SH-SY5Y (cell line): Measurements from ENCODE around the gene SNX15.

Experiments
- GATA2 ChIP-seq: IDR thresholded peaks from 2 replicates; pipeline ENCODE4 v1.6.1; 2011; ENCODE audit warnings: mild to moderate bottlenecking, low read depth, low read length
- GATA3 ChIP-seq: IDR thresholded peaks from 2 replicates; pipeline ENCODE4 v1.6.1; 2011; ENCODE audit warnings: low read depth, mild to moderate bottlenecking, low read length, moderate library complexity

The SNX15 gene

GRCh38 chr11:65040847-65041622, 13.8 kb downstream of the SNX15 start, which contains the start of gene SAC3D1:
Gene SAC3D1, plus strand, starts transcription at chr11:65041210. Its CDS starts 83 bp downstream, at chr11:65041293.
- TF ChIP-seq GATA3 = no peak

GRCh38 chr11:65042891-65043290, 15.7 kb downstream of the SNX15 start:
- no peak for TF ChIP-seq GATA3
- no peak for TF ChIP-seq GATA2

GRCh38 chr11:65043881-65044501, 16.8 kb downstream of the SNX15 start:
- no peak for TF ChIP-seq GATA2
- no peak for TF ChIP-seq GATA3

DNA sequence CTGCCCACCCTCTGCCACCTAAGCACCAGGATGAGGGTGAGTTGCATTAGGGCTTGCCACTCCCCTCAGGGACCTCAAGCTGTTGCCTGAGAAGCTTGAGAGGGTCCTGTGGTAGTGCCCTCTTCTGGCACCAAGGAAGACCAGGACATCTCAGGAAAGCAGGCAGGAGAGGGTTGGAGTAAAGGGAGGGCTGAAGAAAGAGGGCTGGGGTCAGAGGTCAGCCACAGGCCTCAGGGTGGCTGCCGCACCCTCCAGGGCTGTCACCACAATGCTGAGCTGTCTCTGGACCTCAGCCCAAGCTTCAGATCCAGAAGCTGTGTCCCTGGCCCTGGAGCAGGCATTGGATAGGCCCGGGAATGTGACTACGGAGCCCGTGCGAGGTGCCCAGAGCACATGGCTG, 17.8 kb downstream of the SNX15 start:
- no peak for TF ChIP-seq GATA3
- no peak for TF ChIP-seq GATA2

DNA sequence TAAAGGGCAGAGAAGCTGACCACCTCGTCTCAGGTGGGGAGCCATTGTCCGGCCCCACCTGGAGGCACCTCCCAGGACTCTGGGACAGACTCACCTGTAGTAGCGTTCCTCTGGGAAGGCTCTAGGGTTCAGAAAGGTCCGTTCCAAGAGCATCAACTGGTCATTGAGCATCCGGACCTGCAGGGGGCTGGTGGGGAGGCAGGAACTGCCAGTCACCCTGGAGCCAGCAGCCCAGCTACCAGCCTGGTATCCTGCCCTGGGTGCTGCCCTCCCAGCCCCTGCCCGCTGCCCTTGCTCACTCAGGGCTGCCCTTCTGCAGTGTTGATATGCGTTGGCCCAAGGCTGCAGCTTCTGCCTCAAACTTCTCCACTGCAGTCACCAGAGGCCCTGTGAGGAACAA, 18.5 kb downstream of the SNX15 start:
- TF ChIP-seq GATA3 (no peak), GATA2 (no peak)

DNA sequence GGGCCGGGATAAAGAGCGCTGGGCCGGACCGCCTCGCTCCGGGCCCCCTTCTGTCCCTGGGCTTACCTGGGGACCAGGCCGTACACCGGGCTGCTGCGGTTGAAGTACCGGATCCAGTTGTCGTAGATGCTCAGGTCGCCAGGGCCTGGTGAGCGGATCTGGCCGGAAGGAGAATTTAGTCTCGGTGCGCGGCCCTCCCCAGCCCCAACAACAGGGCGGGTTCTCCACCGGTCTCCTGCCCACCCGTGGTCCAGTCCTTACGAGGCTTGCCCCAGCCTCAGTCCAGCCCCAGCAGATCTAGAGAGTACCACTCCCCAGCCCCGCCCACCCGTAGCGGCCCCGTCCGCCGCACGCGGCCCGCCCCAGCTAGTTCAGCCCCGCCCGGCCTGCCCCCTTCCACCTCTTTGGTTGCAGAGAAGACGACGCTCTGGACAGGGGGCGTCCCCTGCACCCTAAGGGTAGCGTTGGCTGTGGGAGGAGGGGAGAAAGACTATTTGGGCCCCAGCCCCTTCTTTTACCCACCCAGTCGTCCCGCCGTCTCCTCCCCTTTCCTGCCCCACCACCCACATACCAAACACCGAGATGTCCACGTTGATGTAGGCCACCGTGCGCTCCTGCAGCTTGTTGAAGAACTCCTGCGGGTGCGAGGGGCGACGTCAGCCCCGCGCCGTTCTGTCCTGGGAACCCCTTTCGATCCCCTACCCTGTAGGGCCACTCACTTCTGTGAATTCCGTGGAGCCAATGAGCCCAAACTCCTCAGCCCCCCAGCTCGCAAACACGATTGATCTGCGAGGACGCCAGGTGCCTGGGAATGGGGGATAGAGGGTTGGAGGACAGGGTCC, 20.6 kb downstream of the SNX15 start:
- TF ChIP-seq GATA2 (no peak), GATA3 (no peak)

DNA sequence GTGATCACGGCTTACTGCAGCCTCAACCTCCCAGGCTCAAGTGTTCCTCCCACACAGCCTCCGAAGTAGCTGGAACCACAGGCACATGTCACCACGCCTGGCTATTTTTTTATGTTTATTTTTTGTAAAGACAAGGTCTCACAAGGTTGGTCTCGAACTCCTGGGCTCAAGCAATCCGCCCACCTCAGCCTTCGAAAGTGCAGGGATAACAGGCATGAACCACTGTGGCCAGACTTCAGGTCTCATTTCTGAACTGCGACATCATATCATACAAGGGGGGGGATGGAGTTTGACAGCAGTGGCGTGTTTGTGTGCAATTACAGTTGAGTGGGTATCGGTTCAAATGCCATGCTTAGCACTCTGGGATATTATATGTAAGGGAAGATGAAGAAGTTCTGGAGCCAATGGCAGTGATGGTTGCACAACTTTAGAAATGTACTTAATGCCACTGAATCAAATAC, 24.2 kb downstream of the SNX15 start:
- TF ChIP-seq GATA2 (no peak), GATA3 (no peak)

GRCh38 chr11:65053827-65054508, 26.7 kb downstream of the SNX15 start:
- TF ChIP-seq GATA2 (no peak), GATA3 (no peak)

GRCh38 chr11:65055538-65055937, 28.3 kb downstream of the SNX15 start:
- TF ChIP-seq GATA3 (no peak), GATA2 (no peak)

- TF ChIP-seq GATA3 (no peak), GATA2 (no peak)
Observed at GRCh38 chr11:65056999-65057398, 29.8 kb downstream of the SNX15 start.

DNA sequence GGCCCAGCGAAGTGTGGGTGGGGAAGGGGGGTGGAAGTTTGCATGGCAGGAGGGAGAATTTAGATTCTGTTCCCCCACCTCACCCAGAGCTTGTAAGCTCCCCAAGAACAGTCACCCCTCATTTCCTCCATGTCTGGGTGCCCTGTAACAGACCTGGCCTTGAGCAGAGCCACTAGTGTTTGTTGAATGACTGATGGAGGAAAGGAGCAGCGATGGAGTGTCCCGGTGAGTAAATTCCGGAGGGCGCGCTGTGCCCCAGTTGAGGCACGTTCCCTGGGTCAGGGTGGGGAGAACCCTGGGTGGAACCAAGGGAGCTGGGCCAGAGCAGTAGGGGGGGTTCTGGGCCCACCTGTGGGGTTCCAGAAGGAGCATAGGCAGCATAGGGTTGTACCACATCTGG, 30.3 kb downstream of the SNX15 start:
- TF ChIP-seq GATA3 (no peak), GATA2 (no peak)

DNA sequence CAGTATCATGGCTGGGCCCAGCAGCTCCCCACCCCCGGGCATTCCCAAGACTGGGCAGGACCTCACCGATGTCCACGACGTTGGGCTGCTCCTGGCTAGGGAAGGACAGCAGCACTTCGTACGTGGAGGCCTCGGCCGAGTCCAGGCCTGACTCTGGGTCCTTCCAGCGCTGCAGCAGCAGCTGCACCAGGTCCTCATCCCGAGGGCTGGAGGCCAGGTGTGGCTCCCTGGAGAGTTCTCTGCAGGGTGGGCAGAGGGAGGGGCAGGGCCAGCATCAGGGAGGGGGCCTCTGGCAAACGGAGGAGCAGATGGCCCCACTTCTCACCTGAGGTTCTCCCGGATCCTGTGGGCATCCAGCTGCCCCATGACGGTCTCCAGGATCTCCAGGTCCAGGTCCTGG, 30.8 kb downstream of the SNX15 start:
- no peak for TF ChIP-seq GATA3
- no peak for TF ChIP-seq GATA2

DNA sequence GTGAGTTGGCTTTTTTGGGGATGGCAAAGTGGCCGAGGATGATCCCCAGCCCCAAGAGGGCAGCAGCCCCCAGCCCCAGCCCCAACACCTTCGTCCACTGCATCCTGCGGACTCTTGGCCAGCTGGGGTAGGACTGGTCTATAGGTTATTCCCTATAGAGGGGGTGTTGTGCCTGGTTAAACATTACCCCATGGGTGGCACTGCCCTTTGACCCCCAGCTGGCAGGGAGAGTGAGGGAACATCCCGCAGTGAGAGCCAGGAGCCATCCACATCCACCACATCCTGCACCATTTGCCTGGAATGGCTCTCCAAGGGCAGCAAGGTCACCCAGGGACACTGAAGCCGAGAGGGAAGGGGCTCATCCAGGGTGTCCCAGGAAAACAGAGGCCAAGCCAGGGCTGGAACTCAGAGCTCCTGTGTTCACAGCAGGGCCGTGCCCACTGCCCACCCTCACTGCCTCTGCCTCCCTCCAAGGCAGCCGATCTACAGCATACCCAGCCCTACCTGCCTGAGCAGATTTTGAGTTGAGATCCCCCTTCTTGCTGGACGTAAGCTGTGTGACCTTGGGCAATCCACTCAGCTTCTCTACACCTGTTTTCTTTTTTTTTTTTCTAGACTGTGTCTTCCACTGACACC, 31.3 kb downstream of the SNX15 start, which contains the start of gene NAALADL1:
Gene NAALADL1, minus strand, starts transcription at position 135 of the 636 bp plus-strand sequence. Its CDS starts 32 bp downstream, at position 103.
- TF ChIP-seq GATA2 (no peak), GATA3 (no peak)

- TF ChIP-seq GATA3 (no peak), GATA2 (no peak)
Observed at GRCh38 chr11:65059523-65059922, 32.3 kb downstream of the SNX15 start.
